ENCODE results near the gene INSYN2A. TPM values are rescaled to one million over a fixed set of nuclear protein-coding genes. Genes with fewer than 3 reads are reported as not detected.
A peak's percentile ranks its signal among the peaks of the same experiment; 100 is the strongest.

INSYN2A gene
- total and polyA plus RNA-seq, 2 donors from 2014 or later: 0.28 TPM; not detected in 1

DNA sequence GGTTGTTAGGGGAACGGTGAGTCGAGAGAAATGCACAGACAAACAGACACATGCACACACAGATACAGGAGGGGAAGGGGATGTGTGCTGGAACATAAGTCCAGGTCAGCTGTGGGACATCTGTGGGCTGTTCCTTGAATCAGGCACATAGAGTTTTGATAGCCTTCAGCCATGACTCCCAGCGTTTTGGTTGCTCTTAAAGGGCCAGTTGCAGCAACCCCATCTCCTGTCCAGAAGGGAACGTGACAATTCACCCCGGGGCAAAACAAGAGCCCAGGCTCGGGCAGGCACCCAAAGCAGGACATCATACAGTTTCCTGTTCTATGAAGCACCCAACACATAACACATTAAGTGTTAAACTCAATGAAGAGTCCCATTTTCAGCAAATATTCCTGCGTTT, 9.6 kb downstream of the INSYN2A start:
- Histone ChIP-seq H3K27me3 (ENCODE audit: control insufficient read depth, insufficient read depth, low read length) (no peaks in the 10 kb centered on the region), H3K9me3 (ENCODE audit: control insufficient read depth in 2 of 3, insufficient read depth in 1 of 3, low read length in 3 of 3) (no peaks in the 10 kb centered on the region), H3K27ac (ENCODE audit: low read depth in 2 of 2, low read length in 2 of 2) (no peak overlapping the region), H3K4me3 (ENCODE audit: low read length in 3 of 3) (no peak overlapping the region), H3K9ac (ENCODE audit: low read length in 3 of 3) (no peak overlapping the region), H3K36me3 (ENCODE audit: control insufficient read depth in 2 of 3, insufficient read depth in 3 of 3, low read length in 3 of 3) (no peaks in the 10 kb centered on the region), H3K4me1 (ENCODE audit: control insufficient read depth in 2 of 3, insufficient read depth in 2 of 3, low read depth in 1 of 3, low read length in 3 of 3) (no peaks in the 10 kb centered on the region)
- TF ChIP-seq, protein P1, sequence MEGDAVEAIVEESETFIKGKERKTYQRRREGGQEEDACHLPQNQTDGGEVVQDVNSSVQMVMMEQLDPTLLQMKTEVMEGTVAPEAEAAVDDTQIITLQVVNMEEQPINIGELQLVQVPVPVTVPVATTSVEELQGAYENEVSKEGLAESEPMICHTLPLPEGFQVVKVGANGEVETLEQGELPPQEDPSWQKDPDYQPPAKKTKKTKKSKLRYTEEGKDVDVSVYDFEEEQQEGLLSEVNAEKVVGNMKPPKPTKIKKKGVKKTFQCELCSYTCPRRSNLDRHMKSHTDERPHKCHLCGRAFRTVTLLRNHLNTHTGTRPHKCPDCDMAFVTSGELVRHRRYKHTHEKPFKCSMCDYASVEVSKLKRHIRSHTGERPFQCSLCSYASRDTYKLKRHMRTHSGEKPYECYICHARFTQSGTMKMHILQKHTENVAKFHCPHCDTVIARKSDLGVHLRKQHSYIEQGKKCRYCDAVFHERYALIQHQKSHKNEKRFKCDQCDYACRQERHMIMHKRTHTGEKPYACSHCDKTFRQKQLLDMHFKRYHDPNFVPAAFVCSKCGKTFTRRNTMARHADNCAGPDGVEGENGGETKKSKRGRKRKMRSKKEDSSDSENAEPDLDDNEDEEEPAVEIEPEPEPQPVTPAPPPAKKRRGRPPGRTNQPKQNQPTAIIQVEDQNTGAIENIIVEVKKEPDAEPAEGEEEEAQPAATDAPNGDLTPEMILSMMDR (IDR thresholded peaks at IDR 0.05; ENCODE audit: borderline replicate concordance, extremely low read depth, insufficient read depth): no peak
- DNase-seq (peak in 2 of 5 donors; percentile 5 to 13), FAIRE-seq (no peak)
- intact Hi-C loops (cut with DNase I): no loop called here

DNA sequence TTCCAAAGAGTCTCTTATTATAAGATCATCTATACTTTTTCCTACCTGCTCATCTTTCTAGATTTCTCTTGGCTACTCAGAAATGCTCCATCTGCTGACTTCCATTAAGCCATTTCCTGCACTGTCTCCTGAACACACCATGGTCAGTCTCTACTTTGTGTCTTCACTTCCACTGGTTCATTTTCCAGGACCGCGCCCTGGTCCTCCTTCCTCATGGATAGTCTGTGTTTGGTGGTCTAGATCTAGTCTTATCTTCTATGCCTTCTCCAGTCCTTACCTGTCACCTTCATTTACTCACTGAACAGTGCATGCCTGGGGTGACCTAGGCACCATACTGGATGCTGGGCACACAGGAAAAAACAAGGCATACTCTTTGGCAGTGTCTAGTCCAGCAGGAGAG, 11.8 kb downstream of the INSYN2A start:
- TF ChIP-seq, protein P1 (IDR thresholded peaks at IDR 0.05; ENCODE audit: borderline replicate concordance, extremely low read depth, insufficient read depth): no peak

GRCh38 chr10:127182161-127182560, 14.2 kb downstream of the INSYN2A start:
- no peak overlapping the region for H3K4me3 ChIP-seq (ENCODE audit: low read length in 3 of 3)
- no peaks in the 10 kb centered on the region for H3K27me3 ChIP-seq (ENCODE audit: control insufficient read depth, insufficient read depth, low read length)
- peaks cover 0 to 2% (median 0%) of the 10 kb centered on the region in 3 donors for H3K36me3 ChIP-seq (ENCODE audit: control insufficient read depth in 2 of 3, insufficient read depth in 3 of 3, low read length in 3 of 3)
- TF ChIP-seq, protein P1 (IDR thresholded peaks at IDR 0.05; ENCODE audit: borderline replicate concordance, extremely low read depth, insufficient read depth): no peak
- intact Hi-C loops (cut with DNase I): no loop called here
- no peak overlapping the region for H3K27ac ChIP-seq (ENCODE audit: low read depth in 2 of 2, low read length in 2 of 2)
- H3K9me3 ChIP-seq (ENCODE audit: control insufficient read depth in 2 of 3, insufficient read depth in 1 of 3, low read length in 3 of 3): no peaks in the 10 kb centered on the region
- no peak for FAIRE-seq
- DNase-seq: no peak
- H3K9ac ChIP-seq (ENCODE audit: low read length in 3 of 3): no peak overlapping the region
- H3K4me1 ChIP-seq (ENCODE audit: control insufficient read depth in 2 of 3, insufficient read depth in 2 of 3, low read depth in 1 of 3, low read length in 3 of 3): no peaks in the 10 kb centered on the region

More for the DNA sequence above, 11.8 kb downstream of the INSYN2A start:
- no peaks in the 10 kb centered on the region for H3K36me3 ChIP-seq (ENCODE audit: control insufficient read depth in 2 of 3, insufficient read depth in 3 of 3, low read length in 3 of 3)
- H3K4me3 ChIP-seq (ENCODE audit: low read length in 3 of 3): no peak overlapping the region
- FAIRE-seq (no peak), DNase-seq (no peak)
- no peaks in the 10 kb centered on the region for H3K27me3 ChIP-seq (ENCODE audit: control insufficient read depth, insufficient read depth, low read length)
- H3K9me3 ChIP-seq (ENCODE audit: control insufficient read depth in 2 of 3, insufficient read depth in 1 of 3, low read length in 3 of 3): no peaks in the 10 kb centered on the region
- intact Hi-C loops (cut with DNase I): no loop called here
- H3K9ac ChIP-seq (ENCODE audit: low read length in 3 of 3): no peak overlapping the region
- no peak overlapping the region for H3K27ac ChIP-seq (ENCODE audit: low read depth in 2 of 2, low read length in 2 of 2)
- H3K4me1 ChIP-seq (ENCODE audit: control insufficient read depth in 2 of 3, insufficient read depth in 2 of 3, low read depth in 1 of 3, low read length in 3 of 3): no peaks in the 10 kb centered on the region

All from kidney (tissue), 14 donors.